ACHN (cell line): ENCODE data around the gene CYB561D1.

Experiments used
- DNase-seq: peaks from one replicate; pipeline ENCODE4 v3.0.0-alpha.2; 2015
- in situ Hi-C: cut with HindIII; loops from 2 replicates; pipeline ENCODE4 v1.10.0; 2017; ENCODE audit warnings: low sequenced_read_pairs, low pct_ligation_motif_present, low pct_unique_long_range_greater_than_20kb

The CYB561D1 gene

GRCh38 chr1:109538827-109539555 is 45.1 kb downstream of the CYB561D1 start:
- in situ Hi-C loops, result no loop called here
- DNase-seq, result no peak

GRCh38 chr1:109539676-109540075 is 45.8 kb downstream of the CYB561D1 start, which contains the start of gene GPR61:
Gene GPR61 (plus strand): TSS chr1:109539872. CDS start chr1:109543023, 3,151 bp downstream.
- no peak for DNase-seq
- in situ Hi-C loops, result no loop called here

GRCh38 chr1:109541102-109541501 is 47.2 kb downstream of the CYB561D1 start:
- in situ Hi-C loops, result no loop called here

GRCh38 chr1:109542657-109543056 is 48.8 kb downstream of the CYB561D1 start:
- DNase-seq, result no peak
- in situ Hi-C loops, result no loop called here

More at GRCh38 chr1:109541102-109541501, 47.2 kb downstream of the CYB561D1 start:
- DNase-seq, result no peak

GRCh38 chr1:109543283-109543987 is 49.5 kb downstream of the CYB561D1 start:
- DNase-seq, result no peak
- in situ Hi-C loops, result no loop called here

- DNase-seq, result no peak
- in situ Hi-C loops, result no loop called here
Observed at GRCh38 chr1:109543988-109544735, 50.3 kb downstream of the CYB561D1 start.

- DNase-seq, result peak; percentile 87
- in situ Hi-C loops, result no loop called here
Observed at GRCh38 chr1:109546311-109547109, 52.6 kb downstream of the CYB561D1 start.

GRCh38 chr1:109547463-109548320 is 53.8 kb downstream of the CYB561D1 start:
- DNase-seq, result peak; percentile 36
- in situ Hi-C loops, result no loop called here

GRCh38 chr1:109548321-109549267 is 54.7 kb downstream of the CYB561D1 start, which contains the start of gene GNAI3:
Gene GNAI3 (plus strand): TSS chr1:109548615. CDS start chr1:109548721, 106 bp downstream.
- DNase-seq, result peak; percentile 93
- in situ Hi-C loops, result no loop called here
